GM21737 (cell line): Measurements from ENCODE around the gene KPNA1.

ENCODE experiments used
- ATAC-seq: cut with Tn5 transposase; IDR thresholded peaks from one replicate; pipeline ENCODE4 v1.9.1; 2021; ENCODE audit warnings: mild to moderate bottlenecking, moderate library complexity; ENCODE audit not compliant: unreplicated experiment

The KPNA1 gene

DNA sequence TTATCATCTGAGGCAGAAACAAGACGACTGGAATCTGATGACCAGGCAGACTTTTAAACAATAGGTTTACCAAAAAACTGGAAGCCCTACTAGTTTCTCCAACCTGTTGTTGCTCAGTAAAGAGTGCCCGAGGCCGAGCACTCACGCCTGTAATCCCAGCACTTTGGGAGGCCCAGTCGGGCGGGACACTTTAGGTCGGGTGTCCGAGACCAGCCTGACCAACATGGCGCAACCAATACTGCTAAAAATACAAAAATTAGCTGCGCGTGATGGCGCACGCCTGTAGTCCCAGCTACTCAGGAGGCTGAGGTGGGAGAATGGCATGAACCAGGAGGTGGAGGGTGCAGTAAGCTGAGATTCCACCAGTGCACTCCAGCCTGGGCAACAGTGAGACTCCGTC is 97.8 kb downstream of the KPNA1 start:
- no peak for ATAC-seq

DNA sequence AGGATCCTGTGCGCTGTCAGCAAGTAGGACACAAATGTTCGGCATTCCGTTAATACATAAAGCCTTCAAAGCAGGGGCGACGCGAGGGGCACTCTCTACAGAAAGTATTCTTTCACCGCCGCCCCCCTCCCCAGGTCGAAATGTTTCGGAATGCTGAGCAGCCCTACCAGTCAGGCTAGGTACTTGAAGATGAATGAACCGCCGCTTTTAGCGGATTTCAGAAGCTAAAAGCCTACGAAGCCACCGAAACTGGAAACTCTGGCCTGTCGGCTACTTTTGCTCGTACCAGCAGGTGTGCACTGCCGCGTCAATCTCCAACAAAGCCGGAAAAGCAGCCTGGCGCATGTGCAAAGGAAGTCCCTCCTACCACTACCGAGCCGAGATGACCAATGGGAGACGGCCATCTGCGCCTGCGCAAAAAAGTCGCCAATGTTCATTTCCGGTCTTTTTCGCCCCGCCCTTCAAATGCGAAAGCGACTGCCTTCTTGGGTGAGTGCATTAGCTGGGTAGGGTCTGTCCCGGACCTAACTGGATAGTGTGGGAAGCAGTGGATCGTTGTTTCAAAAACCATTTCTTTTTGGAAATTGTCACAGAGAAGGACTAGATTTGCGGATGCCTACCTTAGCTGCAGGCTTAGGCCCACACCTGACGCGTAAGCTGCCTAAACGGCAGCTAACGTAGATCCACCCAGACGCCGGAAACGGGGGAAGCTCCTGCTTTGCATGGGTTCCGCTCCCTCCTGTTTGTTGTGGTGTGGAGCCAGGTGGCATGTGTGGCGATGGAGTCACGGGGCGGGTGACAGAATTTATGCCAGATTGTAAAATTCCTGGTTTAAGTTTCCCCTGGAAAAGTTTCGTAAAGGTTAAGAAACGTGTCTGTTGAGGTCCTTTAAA is 98.7 kb downstream of the KPNA1 start, which contains the start of gene WDR5B:
Gene WDR5B, minus strand, starts transcription at position 301 of the 893 bp plus-strand sequence. CDS start 534 bp downstream, outside the sequence.
- ATAC-seq, result peak; percentile 83

DNA sequence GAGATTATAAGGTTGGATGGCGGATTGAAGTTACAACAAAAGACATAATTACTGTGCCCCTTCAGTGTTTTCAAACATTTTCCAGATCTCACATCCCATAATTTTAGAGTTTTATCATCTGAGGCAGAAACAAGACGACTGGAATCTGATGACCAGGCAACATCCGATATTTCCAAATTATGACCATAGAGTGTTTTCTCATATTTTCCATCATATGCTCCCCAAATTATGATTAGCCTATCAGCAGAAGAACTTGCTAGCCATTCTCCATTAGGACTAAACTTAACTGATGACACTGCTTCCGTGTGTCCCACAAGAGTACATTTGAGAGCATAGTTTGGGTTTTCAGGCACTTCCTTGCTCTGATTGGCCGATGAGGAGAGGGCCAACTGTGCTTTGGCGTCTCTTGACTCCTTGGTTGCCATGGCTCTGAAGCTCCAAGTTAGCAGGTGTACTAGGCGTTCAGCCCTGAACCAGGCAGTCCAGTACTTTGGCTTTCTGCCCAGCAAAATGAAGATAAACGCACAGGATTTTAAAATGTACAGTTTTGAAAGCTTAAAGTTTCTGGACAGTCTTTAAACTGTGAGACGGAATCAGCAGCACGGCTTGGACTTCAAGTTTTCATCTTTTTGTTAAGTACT is 99.5 kb downstream of the KPNA1 start:
- peak; percentile 44 for ATAC-seq

DNA sequence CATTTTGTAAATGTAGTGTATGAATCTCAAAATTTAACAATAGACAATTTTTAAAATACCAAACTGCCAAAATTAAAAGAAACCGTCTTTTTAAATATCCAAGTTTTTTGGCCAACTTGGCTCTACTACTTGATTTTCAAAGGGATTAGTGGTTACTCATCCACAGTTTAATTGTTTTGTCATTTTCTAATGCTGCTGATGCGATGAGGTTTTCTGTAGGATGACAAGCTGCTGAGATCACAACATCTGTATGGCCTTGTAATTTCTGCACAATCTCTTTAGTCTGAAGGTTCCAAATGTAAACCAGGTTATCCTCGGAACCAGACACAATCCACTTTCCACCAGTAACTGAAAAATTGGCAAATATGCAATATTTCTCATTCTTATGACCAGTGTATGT is 100.3 kb downstream of the KPNA1 start:
- no peak for ATAC-seq

DNA sequence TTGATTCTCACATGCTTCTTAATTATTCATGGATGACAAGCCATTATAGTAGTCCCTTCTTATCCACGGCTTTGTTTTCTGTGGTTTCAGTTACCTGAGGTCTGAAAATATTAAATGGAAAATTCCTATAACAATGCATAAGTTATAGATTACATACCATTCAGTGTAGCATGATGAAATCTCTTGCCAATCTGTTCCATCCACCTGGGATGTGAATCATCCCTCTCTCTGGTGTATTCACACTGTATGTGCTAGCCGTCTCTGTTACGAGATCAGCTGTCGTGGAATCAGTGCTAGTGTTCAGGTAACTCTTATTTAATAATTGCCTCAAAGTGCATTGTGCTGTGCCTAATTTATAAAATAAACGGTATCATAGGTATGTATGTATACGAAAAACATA is 104.1 kb downstream of the KPNA1 start:
- no peak for ATAC-seq

DNA sequence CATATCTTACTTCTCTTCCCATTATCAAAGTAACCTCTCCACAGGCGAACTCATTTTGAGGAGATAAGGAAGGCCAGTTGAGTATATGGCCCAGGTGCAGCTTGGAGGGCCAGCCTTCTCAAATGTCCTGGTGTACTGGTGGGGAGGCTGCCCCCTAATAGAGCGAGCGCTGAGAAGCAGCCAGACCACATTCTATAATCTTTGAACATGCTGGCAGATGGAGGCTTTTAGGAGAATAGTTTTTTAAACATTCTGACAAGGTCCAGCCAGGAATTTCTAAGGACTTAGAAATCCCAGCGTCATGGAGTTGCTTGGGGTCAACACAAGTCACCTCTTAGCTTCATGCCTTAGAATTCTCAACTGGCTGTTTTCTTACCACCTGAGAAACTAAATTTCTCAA is 104.6 kb downstream of the KPNA1 start:
- no peak for ATAC-seq

DNA sequence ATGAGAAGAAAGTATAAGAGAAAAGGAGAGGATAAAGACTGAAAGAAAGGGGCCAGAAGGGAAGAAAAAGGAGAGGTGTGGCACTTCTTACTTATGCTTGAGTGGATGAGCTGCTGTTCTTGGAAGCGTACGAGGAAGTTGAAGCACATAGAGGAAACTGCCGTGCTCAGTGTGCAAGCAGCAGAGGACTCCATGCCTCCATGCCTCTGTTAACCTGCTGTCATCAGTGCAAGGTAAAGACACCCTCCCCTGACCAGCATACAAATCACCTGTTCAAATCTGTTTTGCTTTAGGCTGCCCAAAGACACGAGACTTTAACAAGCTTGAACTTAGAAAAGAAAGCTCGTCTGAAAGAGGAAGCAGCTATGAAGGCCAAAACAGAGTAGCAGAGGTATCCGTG is 105.3 kb downstream of the KPNA1 start:
- ATAC-seq, result no peak

DNA sequence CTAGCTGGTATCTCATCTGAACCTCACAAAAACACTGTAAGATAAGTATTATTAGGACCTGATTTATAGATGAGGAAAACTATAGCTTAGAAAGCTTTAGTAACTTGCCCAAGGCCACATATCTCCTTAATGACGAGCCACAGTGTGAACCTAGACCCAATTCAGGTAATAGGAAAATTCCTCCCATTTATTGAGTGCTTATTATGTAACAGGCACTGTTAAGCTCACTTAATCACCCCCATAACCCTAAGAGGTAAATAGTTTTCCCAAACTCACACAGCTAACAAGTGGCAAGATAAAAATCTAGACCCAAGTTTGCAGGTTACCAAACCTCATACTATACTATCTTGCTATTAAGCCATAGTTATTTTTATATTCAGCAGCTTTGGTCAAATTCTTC is 106.8 kb downstream of the KPNA1 start:
- no peak for ATAC-seq

DNA sequence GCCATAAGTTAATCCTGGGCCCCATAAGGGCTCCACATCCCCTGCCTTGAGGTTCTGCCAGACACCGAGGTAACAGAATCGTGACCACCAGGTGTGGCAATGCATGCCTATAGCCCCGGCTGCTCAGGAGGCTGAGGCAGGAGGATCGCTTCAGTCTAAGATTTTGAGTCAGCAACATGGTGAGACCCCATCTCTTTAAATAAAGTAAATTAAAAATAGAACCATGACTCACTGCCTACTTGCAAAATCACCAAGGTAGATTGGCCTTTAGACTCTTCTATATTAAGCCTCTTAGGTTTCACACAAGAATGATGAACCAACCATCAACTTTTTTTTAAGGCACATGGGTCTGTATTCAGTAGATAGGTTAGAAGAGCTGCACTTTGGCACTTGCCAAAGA is 108.5 kb downstream of the KPNA1 start:
- ATAC-seq, result no peak

DNA sequence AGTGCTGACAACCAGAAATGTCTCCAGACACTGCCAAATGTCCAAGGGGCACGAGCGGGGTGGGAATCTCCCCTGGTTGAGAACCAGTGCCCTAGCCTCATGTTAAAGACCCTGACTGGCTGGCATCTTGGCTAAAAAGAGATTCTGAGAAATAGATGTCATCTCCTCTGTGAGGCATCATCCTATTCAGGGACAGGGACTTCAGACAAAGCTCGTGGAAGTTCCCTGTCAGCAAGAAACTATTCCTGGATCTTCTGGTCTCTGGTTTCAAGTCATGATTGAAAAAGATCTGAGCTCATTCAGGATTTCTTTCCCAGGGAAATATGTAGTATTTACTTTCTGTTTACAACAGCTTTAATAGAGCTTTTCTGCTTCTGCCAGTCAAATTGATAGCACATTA is 109.7 kb downstream of the KPNA1 start:
- ATAC-seq, result no peak

DNA sequence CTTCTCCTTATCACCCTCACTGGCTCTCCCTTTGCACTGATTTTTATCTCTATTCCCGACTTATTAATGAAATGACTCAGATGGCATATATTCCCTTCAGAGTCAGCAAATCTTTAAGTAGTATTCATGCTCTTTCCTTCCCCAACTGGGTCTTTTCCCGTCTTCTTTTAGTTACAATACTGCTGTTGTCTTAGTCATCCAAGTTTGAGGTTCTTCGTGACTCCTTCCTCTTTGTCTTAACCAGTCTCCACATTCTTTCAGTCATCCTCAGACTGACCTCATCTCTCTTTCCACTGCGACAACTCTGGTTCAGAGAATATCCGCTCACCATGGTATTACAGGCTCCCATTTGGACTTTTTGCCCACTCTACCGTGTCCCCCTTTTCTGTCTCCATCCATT is 111.2 kb downstream of the KPNA1 start:
- ATAC-seq, result no peak

DNA sequence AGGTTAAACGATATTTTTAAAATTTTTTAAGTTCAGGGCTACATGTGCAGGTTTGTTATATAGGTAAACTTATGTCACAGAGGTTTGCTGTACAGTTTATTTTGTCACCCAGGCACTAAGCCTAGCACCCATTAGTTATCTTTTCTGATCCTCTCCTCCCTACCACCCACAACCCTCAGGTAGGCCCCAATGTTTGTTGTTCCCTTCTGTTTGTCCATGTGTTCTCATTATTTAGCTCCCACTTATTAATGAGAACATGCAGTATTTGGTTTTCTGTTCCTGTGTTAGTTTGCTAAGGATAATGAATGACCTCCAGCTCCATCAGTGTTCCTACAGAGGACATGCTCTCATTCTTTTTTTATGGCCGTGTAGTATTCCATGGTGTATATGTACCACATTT is 115.8 kb downstream of the KPNA1 start:
- no peak for ATAC-seq

DNA sequence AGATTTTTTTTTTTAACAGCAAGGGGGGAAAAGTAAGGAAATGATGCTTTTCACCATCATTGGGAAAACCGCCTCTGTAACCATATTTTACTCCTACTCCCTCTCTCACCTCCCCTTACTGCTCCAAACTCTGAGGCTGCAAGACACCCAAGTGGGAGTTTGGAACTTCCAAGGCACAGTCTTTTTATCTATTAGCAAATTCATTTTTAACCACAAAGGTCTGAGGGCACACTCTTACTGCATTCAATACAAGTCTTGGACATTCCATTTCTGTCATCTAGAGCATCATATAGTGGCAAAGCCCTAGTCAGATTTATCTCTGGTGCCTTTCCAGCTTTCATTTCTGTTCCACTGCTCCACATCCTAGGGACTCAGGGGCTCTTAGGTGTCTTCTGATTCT is 117.5 kb downstream of the KPNA1 start:
- no peak for ATAC-seq

DNA sequence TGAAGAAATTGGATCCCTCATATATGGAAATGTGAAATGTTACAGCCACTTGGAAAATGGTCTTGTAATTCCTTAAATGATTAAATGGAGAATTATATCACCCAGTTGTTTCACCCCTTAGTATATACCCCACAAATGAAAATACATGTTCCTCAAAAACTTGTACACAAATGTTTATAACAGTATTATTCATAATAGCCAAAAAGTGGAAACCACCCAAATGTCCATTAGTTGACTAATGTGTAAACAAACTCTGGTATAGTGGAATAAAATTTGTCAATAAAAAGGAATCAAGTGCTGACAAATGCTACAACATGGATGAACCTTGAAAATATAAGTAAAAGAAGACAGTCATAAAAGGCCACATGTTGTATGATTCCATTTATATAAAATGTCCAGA is 118.2 kb downstream of the KPNA1 start:
- no peak for ATAC-seq

DNA sequence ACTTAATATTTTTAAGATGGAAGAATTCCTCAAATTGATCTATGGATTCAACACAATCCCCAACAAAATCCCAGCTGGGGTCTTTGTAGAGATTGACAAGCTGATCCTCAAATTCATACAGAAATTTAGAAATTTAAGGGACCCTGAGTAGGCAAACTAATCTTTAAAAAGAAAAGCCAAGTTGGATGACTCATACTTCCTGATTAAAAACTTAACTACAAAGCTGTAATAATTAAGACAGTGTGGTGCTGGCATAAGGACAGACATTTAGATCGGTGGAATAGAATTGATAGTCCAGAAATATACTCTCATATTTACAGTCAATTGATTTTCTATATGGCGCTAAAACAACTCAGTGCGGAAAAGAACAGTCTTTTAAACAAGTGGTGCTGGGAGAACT is 119.2 kb downstream of the KPNA1 start:
- ATAC-seq, result no peak

DNA sequence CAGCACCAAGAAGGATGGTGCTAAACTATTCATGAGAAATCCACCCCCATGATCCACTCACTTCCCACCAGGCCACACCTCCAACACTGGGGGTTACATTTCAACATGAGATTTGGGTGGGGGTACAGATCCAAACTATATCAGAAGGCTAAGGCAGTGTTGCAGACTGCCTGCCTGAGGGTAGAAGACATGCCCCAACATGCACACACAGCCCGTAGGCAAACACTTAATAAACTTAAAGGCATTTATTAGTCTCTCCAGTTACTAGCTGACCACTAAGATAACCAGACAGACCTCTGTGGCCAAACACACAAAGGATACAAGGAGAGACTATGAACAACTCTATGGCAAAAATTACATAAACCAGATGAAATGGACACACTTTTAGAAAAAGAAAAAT is 120.6 kb downstream of the KPNA1 start:
- no peak for ATAC-seq

DNA sequence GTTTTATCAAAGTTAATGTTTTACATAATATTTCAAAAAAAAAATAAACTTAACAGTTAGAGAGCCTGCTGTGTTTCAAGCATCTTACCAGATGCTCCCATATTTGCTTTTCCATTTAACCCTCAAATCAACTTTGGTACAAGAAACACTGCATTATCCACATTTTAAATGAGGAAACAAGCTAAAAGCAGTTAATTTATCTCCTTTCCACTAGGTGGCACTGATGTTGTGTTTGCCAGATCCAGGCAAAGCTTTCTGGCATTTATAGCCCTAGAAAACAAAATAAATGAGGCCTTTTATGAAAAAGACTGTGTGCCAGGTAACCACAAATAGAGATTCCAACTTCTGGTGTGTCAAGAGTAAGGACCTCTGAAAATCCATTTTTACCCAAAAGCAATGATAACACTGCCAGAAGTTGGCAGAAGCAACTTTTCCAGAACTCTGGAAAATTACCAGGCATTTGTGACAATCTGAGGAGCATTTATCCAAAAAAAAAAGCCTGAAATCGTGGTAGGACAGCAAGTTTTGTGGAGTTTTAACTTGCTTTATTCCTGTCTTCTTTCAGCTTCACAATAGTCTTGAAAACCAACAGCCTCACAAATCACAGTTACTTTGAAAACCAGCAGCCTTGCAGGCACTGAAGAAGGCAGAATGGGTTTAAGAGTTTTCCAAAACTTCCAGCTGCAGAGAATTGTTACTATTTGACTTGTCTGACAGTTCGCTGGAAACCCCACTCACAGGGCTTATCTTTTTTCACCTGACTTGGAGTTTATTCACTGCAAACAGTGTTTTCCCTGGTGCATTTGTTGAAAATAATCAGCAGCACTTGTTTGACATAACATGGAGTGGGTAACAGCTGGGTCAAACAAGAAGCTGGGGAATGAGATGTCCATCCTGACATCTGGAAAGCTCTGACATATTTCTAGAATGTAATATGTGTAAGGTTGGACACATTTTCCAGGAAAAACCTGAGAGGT is 121.6 kb downstream of the KPNA1 start:
- ATAC-seq, result no peak

DNA sequence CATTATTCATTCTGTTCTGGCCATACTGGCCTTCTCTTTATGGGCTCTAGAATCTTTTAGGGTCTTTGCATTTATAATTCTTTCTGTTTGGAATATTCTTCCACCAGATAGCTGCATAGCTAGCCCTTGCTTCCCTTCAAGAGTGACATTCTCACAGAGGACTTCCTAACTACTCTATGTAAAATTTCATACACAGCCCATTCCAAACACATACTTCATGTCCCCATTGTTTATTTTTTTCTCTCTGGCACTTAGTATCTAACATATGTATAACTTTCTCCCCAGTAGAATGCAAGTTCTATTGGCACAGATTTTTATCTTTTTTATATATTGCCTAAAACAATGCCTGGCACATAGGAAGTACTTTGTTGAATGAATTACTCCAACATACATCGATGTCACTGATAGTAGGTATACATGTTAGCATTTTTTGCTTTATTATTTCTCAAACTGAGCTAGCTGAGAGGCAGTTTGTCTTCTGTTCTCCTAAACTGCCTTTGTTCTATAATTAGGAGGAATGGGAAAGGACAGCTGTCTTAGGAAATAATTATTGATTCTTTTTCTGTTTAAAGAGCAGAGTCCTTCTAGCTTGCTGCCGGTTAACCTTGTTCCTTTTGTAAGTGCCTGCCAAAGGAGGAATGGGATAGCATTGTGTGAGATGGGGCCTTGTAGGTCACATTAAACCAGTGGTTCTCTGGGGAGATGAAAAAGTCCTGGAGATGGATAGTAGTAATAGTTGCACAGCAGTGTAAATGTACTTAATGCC is 122.9 kb downstream of the KPNA1 start:
- no peak for ATAC-seq

DNA sequence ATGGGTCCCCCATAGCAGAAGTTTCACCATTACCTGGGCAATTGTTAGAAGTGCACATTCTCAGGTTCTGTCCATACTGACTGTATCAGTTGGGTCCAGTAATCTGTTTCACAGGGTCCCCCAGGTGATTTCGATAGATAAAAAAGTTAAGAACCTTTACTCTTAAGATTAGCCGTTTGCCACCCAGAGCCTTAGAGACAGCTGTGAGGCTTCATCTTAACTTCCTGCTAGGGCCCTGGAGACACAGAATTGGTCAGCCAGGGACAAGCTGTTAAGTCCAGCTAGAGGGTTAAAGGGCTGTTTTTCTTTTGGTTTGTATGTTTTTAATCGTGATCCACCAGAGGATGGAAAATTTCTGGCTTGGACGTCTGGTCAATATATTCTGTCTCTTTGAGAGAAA is 124.1 kb downstream of the KPNA1 start:
- ATAC-seq, result no peak

DNA sequence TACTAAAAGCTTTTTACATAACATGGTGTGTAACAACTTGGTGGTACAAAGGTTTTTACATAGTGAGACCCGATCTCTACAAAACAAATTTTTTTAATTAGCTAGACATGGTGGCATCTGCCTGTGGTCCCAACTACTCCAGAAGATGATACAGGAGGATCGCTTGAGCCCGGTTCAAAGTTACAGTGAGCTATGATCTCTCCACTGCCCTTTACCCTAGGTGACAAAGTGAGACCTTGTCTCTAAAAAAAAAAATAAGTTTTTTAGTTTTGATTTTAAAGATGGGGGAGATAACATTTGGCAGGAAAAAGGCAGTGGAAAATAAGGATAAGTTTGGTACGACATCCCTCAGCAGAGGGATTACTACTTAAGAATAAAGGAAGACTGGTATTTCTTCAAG is 124.8 kb downstream of the KPNA1 start:
- no peak for ATAC-seq

DNA sequence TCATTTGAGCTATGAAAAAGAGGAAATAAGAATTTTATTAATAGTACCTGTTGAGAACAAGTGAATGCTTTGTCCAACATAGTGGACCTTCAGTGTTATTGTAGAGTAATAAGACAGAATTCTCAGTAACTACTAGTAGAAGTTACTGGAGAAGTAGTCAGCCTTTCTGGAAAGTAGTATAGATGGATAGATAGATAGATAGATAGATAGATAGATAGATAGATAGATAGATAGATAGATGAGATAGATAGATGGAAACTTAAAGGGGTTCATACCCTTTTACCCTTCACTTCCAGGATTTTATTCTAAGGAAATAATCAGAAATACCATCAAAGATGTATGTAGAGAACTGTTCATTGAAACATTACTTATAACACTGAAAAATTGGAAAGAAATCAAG is 125.5 kb downstream of the KPNA1 start:
- no peak for ATAC-seq
